WTC11 (cell line): ENCODE data around the gene KLHDC7A. TPM values are rescaled to one million over a fixed set of nuclear protein-coding genes. Genes with fewer than 3 reads are reported as not detected.
A peak's percentile ranks its signal among the peaks of the same experiment; 100 is the strongest.

ENCODE experiments used
- ATAC-seq: fragments of 200-7000 bp; cut with Tn5 transposase; 2 replicates; pipeline ENCODE4 v1.10.0; 2021; ENCODE audit warnings: mild to moderate bottlenecking, moderate library complexity
- CTCF ChIA-PET: fragments of 300-600 bp; sonication (Branson Sonifier 250); formaldehyde crosslinking; loops from one replicate; lab custom pipeline; 2021; ENCODE audit warnings: antibody characterized with exemption; lab: Charles Lee
- POLR2A ChIA-PET: fragments of 350-600 bp; sonication (Branson Sonifier 250); formaldehyde crosslinking; loops from one replicate; lab custom pipeline; 2021; ENCODE audit warnings: antibody characterized with exemption; lab: Charles Lee
- DNase-seq: peaks from one replicate; pipeline ENCODE4 v3.0.0; 2021; ENCODE audit warnings: low spot score
- H3K27ac Mint-ChIP-seq: 2 replicates; pipeline ENCODE4 v1.8.0; 2021; ENCODE audit warnings: mixed read lengths
- H3K27me3 Mint-ChIP-seq: 2 replicates; pipeline ENCODE4 v1.8.0; 2021; ENCODE audit warnings: low read depth, mild to moderate bottlenecking, moderate library complexity, mixed read lengths
- H3K36me3 Mint-ChIP-seq: 2 replicates; pipeline ENCODE4 v1.8.0; 2021; ENCODE audit warnings: mixed read lengths
- H3K4me1 Mint-ChIP-seq: 2 replicates; pipeline ENCODE4 v1.8.0; 2022; ENCODE audit warnings: mixed read lengths
- H3K4me3 Mint-ChIP-seq: 2 replicates; pipeline ENCODE4 v1.8.0; 2021; ENCODE audit warnings: mild to moderate bottlenecking, moderate library complexity, mixed read lengths
- H3K9me3 Mint-ChIP-seq: 2 replicates; pipeline ENCODE4 v1.8.0; 2021; ENCODE audit warnings: mixed read lengths
- ARID4B ChIP-seq: sonication (generic); formaldehyde crosslinking; IDR thresholded peaks from 2 replicates; pipeline ENCODE4 v1.8.0; 2023; ENCODE audit warnings: missing genetic modification reagents, mild to moderate bottlenecking, borderline replicate concordance
- ATF6 ChIP-seq: sonication (generic); formaldehyde crosslinking; IDR thresholded peaks from 2 replicates; pipeline ENCODE4 v1.8.1; 2023; ENCODE audit warnings: mild to moderate bottlenecking, missing genetic modification reagents
- EMX1 ChIP-seq: fragments of 250-450 bp; sonication (Bioruptor Pico); IDR thresholded peaks from 2 replicates; pipeline ENCODE4 v1.8.0; 2021; ENCODE audit warnings: mild to moderate bottlenecking
- FOXK1 ChIP-seq: sonication (generic); formaldehyde crosslinking; IDR thresholded peaks from 2 replicates; pipeline ENCODE4 v1.8.0; 2022; ENCODE audit warnings: mild to moderate bottlenecking, moderate library complexity, missing genetic modification reagents
- FOXP4 ChIP-seq: sonication (generic); formaldehyde crosslinking; IDR thresholded peaks from 2 replicates; pipeline ENCODE4 v1.8.0; 2022; ENCODE audit warnings: mild to moderate bottlenecking, missing genetic modification reagents
- GRHL2 ChIP-seq: fragments of 250-450 bp; sonication (Bioruptor Pico); IDR thresholded peaks from 2 replicates; pipeline ENCODE4 v1.8.0; 2022; ENCODE audit warnings: mild to moderate bottlenecking, moderate library complexity; ENCODE audit not compliant: insufficient replicate concordance, severe bottlenecking
- HMGA2 ChIP-seq: fragments of 250-450 bp; sonication (Bioruptor Pico); IDR thresholded peaks from 2 replicates; pipeline ENCODE4 v1.4.0; 2021; ENCODE audit warnings: mild to moderate bottlenecking, moderate library complexity
- IRF2 ChIP-seq: sonication (generic); formaldehyde crosslinking; IDR thresholded peaks from 2 replicates; pipeline ENCODE4 v1.8.0; 2022; ENCODE audit warnings: low read depth, missing genetic modification reagents, borderline replicate concordance
- JAZF1 ChIP-seq: fragments of 250-450 bp; sonication (Bioruptor Pico); IDR thresholded peaks from 2 replicates; pipeline ENCODE4 v1.9.0; 2021; ENCODE audit warnings: moderate library complexity, mild to moderate bottlenecking, inconsistent platforms
- MAX ChIP-seq: sonication (generic); formaldehyde crosslinking; IDR thresholded peaks from 2 replicates; pipeline ENCODE4 v1.8.0; 2022; ENCODE audit warnings: mild to moderate bottlenecking, missing genetic modification reagents
- MLX ChIP-seq: sonication (generic); formaldehyde crosslinking; IDR thresholded peaks from 2 replicates; pipeline ENCODE4 v1.8.1; 2023; ENCODE audit warnings: mild to moderate bottlenecking, missing genetic modification reagents, moderate library complexity
- NFYB ChIP-seq: sonication (generic); formaldehyde crosslinking; conservative IDR thresholded peaks from 2 replicates; pipeline ENCODE4 v1.8.0; 2022; ENCODE audit warnings: low read depth, missing genetic modification reagents
- PRRX2 ChIP-seq: fragments of 250-450 bp; sonication (Bioruptor Pico); IDR thresholded peaks from 2 replicates; pipeline ENCODE4 v1.8.0; 2021; ENCODE audit warnings: mild to moderate bottlenecking
- TEAD1 ChIP-seq: sonication (generic); formaldehyde crosslinking; IDR thresholded peaks from 2 replicates; pipeline ENCODE4 v1.8.0; 2022; ENCODE audit warnings: mild to moderate bottlenecking, missing genetic modification reagents
- ZNF219 ChIP-seq: sonication (generic); formaldehyde crosslinking; IDR thresholded peaks from 2 replicates; pipeline ENCODE4 v1.8.0; 2023; ENCODE audit warnings: missing genetic modification reagents, mild to moderate bottlenecking, borderline replicate concordance
- total RNA-seq: library from RNA; stranded (reverse); gene quantifications from 3 replicates; pipeline ENCODE4 v1.2.3, GENCODE V29; 2021
- TF ChIP-seq, protein P1 (sequence below): fragments of 250-450 bp; sonication (Bioruptor Pico); conservative IDR thresholded peaks from 2 replicates; pipeline ENCODE4 v1.9.0; 2021; ENCODE audit warnings: mild to moderate bottlenecking
- TF ChIP-seq, protein P2 (sequence below): sonication (generic); formaldehyde crosslinking; IDR thresholded peaks from 2 replicates; pipeline ENCODE4 v1.8.1; 2022; ENCODE audit warnings: low read depth, mild to moderate bottlenecking, moderate library complexity, missing genetic modification reagents, borderline replicate concordance

KLHDC7A gene
- total RNA-seq, 1 experiment from 2014 or later: 14.3 TPM

GRCh38 chr1:18443587-18444520, 36.9 kb upstream of the KLHDC7A start (continued):
- TF ChIP-seq ARID4B (CRISPR knock-in tag) (no peak), TEAD1 (CRISPR knock-in tag) (no peak)
- TF ChIP-seq, protein P1, sequence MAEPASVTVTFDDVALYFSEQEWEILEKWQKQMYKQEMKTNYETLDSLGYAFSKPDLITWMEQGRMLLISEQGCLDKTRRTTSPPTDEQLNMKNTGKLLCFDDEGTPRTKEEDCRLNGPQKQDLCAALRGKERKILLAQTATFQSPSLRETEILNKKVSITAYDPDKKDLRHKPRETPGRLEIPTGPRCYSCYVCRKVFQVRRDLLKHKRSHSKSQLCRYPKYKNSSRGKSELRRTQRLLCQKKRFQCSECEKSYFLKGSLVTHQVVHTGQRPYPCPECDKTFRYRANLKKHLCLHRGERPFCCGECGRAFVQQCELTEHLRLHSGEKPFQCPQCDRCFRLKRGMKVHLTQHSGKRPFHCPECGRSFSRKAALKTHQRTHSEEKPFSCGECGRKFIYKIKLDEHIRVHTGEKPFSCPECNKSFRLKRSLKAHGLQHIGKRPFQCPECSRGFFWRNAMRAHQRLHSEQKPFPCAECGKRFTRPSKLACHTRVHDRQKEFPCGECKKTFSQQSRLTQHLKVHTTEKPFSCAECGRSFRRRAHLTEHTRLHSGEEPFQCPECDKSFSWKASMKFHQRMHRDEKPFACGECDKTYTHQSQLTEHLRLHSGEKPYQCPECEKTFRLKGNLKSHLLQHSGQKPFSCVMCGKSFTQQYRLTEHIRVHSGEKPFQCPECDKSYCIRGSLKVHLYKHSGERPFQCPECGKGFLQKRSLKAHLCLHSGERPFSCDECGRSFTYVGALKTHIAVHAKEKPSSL (CRISPR knock-in tag): no peak

- DNase-seq (no peak), ATAC-seq (no peak)
- CTCF ChIA-PET: no interaction called here
- POLR2A ChIA-PET: no interaction called here
- Mint-ChIP-seq H3K27ac (no peak overlapping the region), H3K9me3 (peaks cover 16% of the 10 kb centered on the region), H3K4me3 (no peak overlapping the region), H3K27me3 (peaks cover 35% of the 10 kb centered on the region), H3K36me3 (peaks cover 13% of the 10 kb centered on the region), H3K4me1 (peaks cover 62% of the 10 kb centered on the region)
- TF ChIP-seq MAX (CRISPR knock-in tag): no peak
- TF ChIP-seq NFYB: peak; percentile 64
- TF ChIP-seq IRF2 (CRISPR knock-in tag): no peak
Measured at GRCh38 chr1:18444563-18444962, 36.2 kb upstream of the KLHDC7A start.

DNA sequence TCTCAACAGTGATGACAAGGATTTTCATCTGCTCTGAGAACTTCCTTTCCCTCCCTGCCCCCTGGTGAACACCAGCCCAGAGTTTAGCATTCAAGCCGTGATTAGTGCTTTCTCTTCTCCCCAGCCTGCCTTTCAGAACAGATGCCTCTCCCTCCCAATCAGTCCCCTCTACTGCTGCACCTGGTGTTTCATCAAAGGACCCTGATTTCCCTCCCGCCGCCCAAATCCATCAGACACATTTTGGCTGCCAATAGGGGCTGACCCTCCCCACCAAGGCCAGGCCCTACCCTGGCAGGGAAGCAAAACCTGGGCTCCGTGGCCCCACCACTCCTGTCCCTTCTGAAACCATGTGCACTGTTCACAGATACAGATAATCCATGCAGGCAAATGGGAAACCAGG, 34.0 kb upstream of the KLHDC7A start:
- DNase-seq: no peak
- H3K4me3 Mint-ChIP-seq: no peak overlapping the region
- peaks cover 16% of the 10 kb centered on the region for H3K9me3 Mint-ChIP-seq
- peaks cover 37% of the 10 kb centered on the region for H3K27me3 Mint-ChIP-seq
- ChIA-PET CTCF (no interaction called here), POLR2A (no interaction called here)
- no peak overlapping the region for H3K27ac Mint-ChIP-seq
- peak; percentile 43; the same call in 1 of the 2 replicates for ATAC-seq
- peaks cover 13% of the 10 kb centered on the region for H3K36me3 Mint-ChIP-seq
- peaks cover 43% of the 10 kb centered on the region for H3K4me1 Mint-ChIP-seq
- TF ChIP-seq MLX (no peak), GRHL2 (CRISPR knock-in tag) (no peak), HMGA2 (CRISPR knock-in tag) (no peak), JAZF1 (CRISPR knock-in tag) (no peak), EMX1 (no peak), PRRX2 (CRISPR knock-in tag) (no peak), ATF6 (CRISPR knock-in tag) (no peak), ZNF219 (CRISPR knock-in tag) (no peak), FOXP4 (no peak), FOXK1 (CRISPR knock-in tag) (no peak)
- TF ChIP-seq, protein P2, sequence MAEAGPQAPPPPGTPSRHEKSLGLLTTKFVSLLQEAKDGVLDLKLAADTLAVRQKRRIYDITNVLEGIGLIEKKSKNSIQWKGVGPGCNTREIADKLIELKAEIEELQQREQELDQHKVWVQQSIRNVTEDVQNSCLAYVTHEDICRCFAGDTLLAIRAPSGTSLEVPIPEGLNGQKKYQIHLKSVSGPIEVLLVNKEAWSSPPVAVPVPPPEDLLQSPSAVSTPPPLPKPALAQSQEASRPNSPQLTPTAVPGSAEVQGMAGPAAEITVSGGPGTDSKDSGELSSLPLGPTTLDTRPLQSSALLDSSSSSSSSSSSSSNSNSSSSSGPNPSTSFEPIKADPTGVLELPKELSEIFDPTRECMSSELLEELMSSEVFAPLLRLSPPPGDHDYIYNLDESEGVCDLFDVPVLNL (CRISPR knock-in tag): no peak
